HG03521 (cell line): ENCODE results near the gene UBAP1.
"Not testable (repeated sequence)": the region's sequence is repeated elsewhere in the genome, so short reads cannot be mapped to it uniquely, and the experiment has no call there.

Source experiments
- ATAC-seq: cut with Tn5 transposase; IDR thresholded peaks from one replicate; pipeline ENCODE4 v1.9.1; 2021; ENCODE audit warnings: mild to moderate bottlenecking, moderate library complexity; ENCODE audit not compliant: unreplicated experiment

Gene UBAP1

GRCh38 chr9:34177593-34178435 lies 1.0 kb upstream of the UBAP1 start:
- ATAC-seq, result no peak

GRCh38 chr9:34179213-34180136 lies 632 bp downstream of the UBAP1 start:
- no peak for ATAC-seq

- ATAC-seq, result no peak
Measured at GRCh38 chr9:34185778-34186551, 7.1 kb downstream of the UBAP1 start.

GRCh38 chr9:34187891-34188240 lies 9.0 kb downstream of the UBAP1 start:
- no peak for ATAC-seq

GRCh38 chr9:34190996-34191892 lies 12.4 kb downstream of the UBAP1 start:
- no peak for ATAC-seq

- no peak for ATAC-seq
Measured at GRCh38 chr9:34195143-34195542, 16.3 kb downstream of the UBAP1 start.

- ATAC-seq, result not testable (repeated sequence)
Measured at GRCh38 chr9:34197286-34197685, 18.4 kb downstream of the UBAP1 start.

GRCh38 chr9:34197756-34198711 lies 19.2 kb downstream of the UBAP1 start:
- ATAC-seq, result no peak

- no peak for ATAC-seq
Measured at GRCh38 chr9:34200092-34200491, 21.2 kb downstream of the UBAP1 start.

GRCh38 chr9:34203275-34203991 lies 24.6 kb downstream of the UBAP1 start:
- ATAC-seq, result no peak

- no peak for ATAC-seq
Measured at GRCh38 chr9:34203992-34204635, 25.3 kb downstream of the UBAP1 start.

- ATAC-seq, result no peak
Measured at GRCh38 chr9:34205102-34205501, 26.3 kb downstream of the UBAP1 start.

- ATAC-seq, result no peak
Measured at GRCh38 chr9:34206561-34206960, 27.7 kb downstream of the UBAP1 start.

GRCh38 chr9:34211395-34211794 lies 32.6 kb downstream of the UBAP1 start:
- ATAC-seq, result no peak

GRCh38 chr9:34214354-34215000 lies 35.6 kb downstream of the UBAP1 start:
- ATAC-seq, result not testable (repeated sequence)

- no peak for ATAC-seq
Measured at GRCh38 chr9:34216325-34216724, 37.5 kb downstream of the UBAP1 start.

GRCh38 chr9:34217015-34217414 lies 38.2 kb downstream of the UBAP1 start:
- not testable (repeated sequence) for ATAC-seq
